PC-3 (cell line): ENCODE measurements around the gene PLOD1.

Experiments
- CTCF ChIP-seq: fragments of 300-600 bp; sonication (generic); conservative IDR thresholded peaks from 2 replicates; pipeline ENCODE4 v1.5.1; 2017; ENCODE audit warnings: antibody characterized with exemption, low read depth, mild to moderate bottlenecking, low read length
- EZH2 ChIP-seq: fragments of 300-600 bp; sonication (generic); IDR thresholded peaks from one replicate; pipeline ENCODE4 v1.6.1; 2017; ENCODE audit warnings: antibody characterized with exemption, mild to moderate bottlenecking, low read length; ENCODE audit not compliant: unreplicated experiment

DNA sequence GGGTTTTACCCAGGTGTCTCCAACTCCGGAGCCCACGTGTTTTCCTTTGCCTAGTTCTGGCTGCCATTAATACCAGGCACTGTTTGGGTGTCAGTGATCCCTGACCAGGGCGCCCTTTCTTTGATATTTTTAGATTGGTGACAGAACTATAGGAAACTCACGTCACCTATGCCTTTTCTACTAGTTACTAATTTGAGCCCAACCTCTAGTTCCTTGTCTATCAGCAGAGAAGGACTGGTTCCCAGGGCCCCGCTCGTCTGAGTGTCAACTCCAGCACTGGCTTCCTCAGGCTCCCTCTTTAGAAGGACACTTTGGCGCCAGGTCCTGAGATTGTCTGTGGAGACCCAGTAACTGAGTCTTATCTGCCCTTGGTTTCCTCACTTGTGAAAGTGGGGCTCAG lies 55.2 kb downstream of the PLOD1 start:
- TF ChIP-seq CTCF: no peak
- no peak for TF ChIP-seq EZH2
